ENCODE data around the gene DIP2C. TPM values are rescaled to one million over a fixed set of nuclear protein-coding genes. Genes with fewer than 3 reads are reported as not detected.

The DIP2C gene
- total RNA-seq, 4 donors from 2014 or later, result 10.5 to 40.5 (median 19.5) TPM

DNA sequence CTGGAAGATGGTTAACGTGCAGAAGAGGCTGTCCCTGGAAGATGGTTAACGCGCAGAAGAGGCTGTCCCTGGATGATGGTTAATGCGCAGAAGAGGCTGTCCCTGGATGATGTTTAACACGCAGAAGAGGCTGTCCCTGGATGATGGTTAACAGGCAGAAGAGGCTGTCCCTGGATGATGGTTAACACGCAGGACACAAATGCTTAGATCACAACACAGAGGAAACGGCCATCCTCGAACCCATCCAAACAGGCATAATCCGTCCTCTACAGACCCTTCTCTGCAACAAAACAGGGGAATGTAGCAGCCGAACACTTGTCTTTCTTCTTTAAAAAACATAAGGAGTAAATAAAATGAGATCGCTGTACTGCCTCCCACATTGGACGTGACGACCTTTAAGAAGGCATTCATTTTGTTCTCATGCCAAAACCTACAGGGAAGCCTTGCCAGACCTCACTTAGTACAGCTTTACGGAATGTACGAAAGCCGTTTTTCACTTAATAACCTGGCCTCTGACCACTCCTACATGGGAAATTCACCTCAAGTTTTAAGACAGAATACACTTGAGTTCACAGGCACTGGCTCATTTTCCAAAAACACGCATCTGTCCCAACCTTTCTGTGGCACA is 309.0 kb downstream of the DIP2C start:
- intact Hi-C loops (cut with DNase I; ENCODE audit: low total_unique reads), result no loop called here
- no peaks in the 10 kb centered on the region for H3K4me1 ChIP-seq
- H3K36me3 ChIP-seq, result no peaks in the 10 kb centered on the region
- H3K4me3 ChIP-seq, result no peak overlapping the region
- TF ChIP-seq, protein P1, sequence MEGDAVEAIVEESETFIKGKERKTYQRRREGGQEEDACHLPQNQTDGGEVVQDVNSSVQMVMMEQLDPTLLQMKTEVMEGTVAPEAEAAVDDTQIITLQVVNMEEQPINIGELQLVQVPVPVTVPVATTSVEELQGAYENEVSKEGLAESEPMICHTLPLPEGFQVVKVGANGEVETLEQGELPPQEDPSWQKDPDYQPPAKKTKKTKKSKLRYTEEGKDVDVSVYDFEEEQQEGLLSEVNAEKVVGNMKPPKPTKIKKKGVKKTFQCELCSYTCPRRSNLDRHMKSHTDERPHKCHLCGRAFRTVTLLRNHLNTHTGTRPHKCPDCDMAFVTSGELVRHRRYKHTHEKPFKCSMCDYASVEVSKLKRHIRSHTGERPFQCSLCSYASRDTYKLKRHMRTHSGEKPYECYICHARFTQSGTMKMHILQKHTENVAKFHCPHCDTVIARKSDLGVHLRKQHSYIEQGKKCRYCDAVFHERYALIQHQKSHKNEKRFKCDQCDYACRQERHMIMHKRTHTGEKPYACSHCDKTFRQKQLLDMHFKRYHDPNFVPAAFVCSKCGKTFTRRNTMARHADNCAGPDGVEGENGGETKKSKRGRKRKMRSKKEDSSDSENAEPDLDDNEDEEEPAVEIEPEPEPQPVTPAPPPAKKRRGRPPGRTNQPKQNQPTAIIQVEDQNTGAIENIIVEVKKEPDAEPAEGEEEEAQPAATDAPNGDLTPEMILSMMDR (IDR thresholded peaks at IDR 0.05), result no peak
- TF ChIP-seq POLR2A (IDR thresholded peaks at IDR 0.05), result no peak
- no peak overlapping the region for H3K27ac ChIP-seq
- no peaks in the 10 kb centered on the region for H3K9me3 ChIP-seq
- H3K27me3 ChIP-seq, result no peaks in the 10 kb centered on the region
- DNase-seq, result no peak

DNA sequence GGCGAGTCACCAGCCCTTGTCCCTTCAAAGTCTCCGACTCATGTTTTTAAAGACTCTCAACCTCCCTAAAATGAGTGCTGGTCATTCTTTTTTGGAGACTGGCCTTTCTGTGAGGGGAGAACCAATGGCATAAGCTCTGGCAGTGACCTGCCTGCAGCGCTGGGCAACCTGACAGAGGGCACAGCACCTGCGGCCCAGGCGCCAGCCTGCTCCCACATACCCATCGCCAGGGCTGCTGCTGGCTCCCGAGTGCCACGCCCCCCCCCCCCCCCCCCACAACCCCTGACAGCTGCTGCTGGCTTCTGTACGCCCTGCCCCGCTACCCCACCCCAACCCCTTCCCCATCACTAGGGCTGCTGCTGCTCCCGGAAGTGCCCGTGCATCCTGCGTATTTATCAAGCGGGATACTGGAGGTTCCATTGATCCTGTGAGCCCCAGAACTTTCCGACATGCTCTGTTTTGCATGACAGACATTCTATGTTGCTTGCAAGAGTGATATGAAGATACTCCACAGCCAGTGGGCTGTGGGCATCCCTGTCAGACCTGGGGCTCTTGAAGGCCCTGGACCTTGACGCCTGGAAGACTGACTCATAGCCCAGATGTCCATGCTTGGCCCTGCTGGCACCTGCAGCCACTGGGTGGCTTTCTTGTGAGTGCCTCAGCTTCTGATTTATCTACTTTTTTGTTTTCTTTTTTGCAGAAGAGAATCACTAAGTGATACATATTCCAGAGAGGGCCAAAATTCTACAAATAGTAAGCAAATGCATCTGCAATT is 310.4 kb downstream of the DIP2C start:
- intact Hi-C loops (cut with DNase I; ENCODE audit: low total_unique reads), result no loop called here

DNA sequence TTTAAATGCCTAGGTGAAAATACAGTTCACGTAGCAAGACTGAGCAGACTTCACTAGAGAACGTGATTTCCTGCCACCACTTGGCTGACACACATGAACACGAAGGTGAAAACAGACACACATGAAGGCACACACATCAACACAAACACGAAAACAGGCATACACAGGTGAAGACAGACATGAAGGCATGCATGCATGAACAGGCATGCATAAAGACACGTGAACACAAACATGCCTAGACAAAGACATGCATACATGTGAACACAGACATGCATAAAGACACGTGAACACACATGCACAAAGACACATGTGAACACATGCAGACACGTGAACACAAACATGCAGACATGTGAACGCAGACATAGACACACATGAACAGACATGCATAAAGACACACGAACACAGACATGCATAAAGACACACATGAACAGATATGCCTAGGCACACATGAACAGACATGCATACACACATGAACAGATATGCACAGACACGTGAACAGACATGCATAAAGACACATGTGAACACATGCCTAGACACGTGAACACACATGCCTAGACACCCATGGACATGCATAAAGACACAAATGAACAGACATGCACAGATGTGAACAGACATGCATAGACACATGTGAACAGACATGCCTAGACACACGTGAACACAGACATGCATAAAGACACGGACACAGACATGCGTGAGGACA is 311.1 kb downstream of the DIP2C start:
- no peaks in the 10 kb centered on the region for H3K27me3 ChIP-seq
- H3K4me3 ChIP-seq, result no peak overlapping the region
- intact Hi-C loops (cut with DNase I; ENCODE audit: low total_unique reads), result no loop called here
- no peak overlapping the region for H3K27ac ChIP-seq
- TF ChIP-seq, protein P1 (IDR thresholded peaks at IDR 0.05), result no peak
- TF ChIP-seq POLR2A (IDR thresholded peaks at IDR 0.05), result no peak
- no peaks in the 10 kb centered on the region for H3K4me1 ChIP-seq
- H3K9me3 ChIP-seq, result no peaks in the 10 kb centered on the region
- H3K36me3 ChIP-seq, result no peaks in the 10 kb centered on the region
- no peak for DNase-seq

More for the DNA sequence above, 310.4 kb downstream of the DIP2C start:
- no peak for TF ChIP-seq POLR2A (IDR thresholded peaks at IDR 0.05)
- TF ChIP-seq, protein P1 (IDR thresholded peaks at IDR 0.05), result no peak
- no peak for DNase-seq
- Histone ChIP-seq H3K36me3 (no peaks in the 10 kb centered on the region), H3K27me3 (no peaks in the 10 kb centered on the region), H3K9me3 (no peaks in the 10 kb centered on the region), H3K4me1 (no peaks in the 10 kb centered on the region), H3K4me3 (no peak overlapping the region), H3K27ac (no peak overlapping the region)

DNA sequence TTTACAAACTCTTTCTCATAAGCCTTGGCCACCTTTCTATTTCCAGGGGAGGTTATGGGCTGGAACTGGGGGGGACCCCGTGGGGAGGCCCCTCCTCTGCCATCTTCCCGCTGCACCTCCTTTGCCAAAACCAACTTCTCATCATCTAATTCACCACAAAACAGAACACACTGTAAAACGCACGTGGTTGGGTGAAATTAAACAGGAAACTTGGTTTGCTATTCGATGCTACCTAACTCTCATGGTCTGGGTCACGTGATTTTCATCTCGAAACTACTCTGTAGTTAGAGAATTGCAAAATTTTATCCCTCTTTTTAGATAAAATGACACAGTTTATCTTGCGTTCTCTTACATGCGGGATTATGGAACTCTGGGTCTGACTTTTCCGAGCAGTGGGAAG is 312.2 kb downstream of the DIP2C start:
- intact Hi-C loops (cut with DNase I; ENCODE audit: low total_unique reads), result no loop called here
- no peak for DNase-seq
- Histone ChIP-seq H3K4me1 (peaks cover 0 to 6% of the 10 kb centered on the region in 2 donors), H3K36me3 (no peaks in the 10 kb centered on the region), H3K9me3 (no peaks in the 10 kb centered on the region), H3K27ac (no peak overlapping the region), H3K4me3 (no peak overlapping the region), H3K27me3 (no peaks in the 10 kb centered on the region)
- TF ChIP-seq POLR2A (IDR thresholded peaks at IDR 0.05), result no peak
- TF ChIP-seq, protein P1 (IDR thresholded peaks at IDR 0.05), result no peak
